HG03460 (cell line): Measurements from ENCODE around the gene GJD3.

Experiments used
- ATAC-seq: cut with Tn5 transposase; IDR thresholded peaks from one replicate; pipeline ENCODE4 v1.9.1; 2021; ENCODE audit not compliant: unreplicated experiment

The GJD3 gene

DNA sequence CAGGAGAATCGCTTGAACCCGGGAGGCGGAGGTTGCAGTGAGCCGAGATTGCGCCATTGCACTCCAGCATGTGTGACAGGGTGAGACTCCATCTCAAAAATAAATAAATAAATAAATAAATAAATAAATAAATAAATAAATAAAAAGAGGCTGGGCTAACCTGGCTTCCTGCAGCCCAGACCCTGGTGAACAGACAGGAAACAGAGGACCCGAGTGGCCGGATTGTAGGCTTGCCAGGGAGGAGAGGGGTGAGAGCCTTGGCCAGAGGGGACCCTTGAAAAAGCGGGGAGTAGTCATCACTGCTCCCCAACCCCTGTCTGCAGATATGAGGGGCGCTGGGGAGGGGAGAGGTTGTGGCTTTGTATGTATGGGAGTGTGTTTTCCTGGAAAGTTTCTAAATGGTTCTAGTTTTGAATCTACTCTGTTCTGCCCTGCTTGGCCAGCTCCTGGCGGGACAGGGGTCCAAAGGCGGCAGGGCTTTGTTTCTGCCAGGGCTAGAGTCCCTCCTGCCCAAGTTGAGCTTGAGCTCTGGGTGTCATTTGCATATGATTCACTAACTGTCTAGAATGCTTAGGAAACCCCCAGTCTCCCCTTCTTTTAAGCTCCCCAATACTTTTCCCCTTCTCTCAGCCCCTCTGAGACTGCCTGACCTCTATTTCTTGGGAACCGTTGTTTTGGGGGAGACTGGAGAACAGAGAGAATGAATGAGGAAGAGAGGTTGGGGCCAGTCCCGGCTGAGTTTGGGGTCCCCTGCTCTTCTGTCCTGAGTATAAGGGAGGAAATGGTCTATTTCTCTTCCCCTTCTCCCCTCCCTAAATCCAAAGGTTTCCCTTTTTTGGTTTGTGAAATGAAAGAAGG is 39.2 kb downstream of the GJD3 start:
- ATAC-seq, result no peak

DNA sequence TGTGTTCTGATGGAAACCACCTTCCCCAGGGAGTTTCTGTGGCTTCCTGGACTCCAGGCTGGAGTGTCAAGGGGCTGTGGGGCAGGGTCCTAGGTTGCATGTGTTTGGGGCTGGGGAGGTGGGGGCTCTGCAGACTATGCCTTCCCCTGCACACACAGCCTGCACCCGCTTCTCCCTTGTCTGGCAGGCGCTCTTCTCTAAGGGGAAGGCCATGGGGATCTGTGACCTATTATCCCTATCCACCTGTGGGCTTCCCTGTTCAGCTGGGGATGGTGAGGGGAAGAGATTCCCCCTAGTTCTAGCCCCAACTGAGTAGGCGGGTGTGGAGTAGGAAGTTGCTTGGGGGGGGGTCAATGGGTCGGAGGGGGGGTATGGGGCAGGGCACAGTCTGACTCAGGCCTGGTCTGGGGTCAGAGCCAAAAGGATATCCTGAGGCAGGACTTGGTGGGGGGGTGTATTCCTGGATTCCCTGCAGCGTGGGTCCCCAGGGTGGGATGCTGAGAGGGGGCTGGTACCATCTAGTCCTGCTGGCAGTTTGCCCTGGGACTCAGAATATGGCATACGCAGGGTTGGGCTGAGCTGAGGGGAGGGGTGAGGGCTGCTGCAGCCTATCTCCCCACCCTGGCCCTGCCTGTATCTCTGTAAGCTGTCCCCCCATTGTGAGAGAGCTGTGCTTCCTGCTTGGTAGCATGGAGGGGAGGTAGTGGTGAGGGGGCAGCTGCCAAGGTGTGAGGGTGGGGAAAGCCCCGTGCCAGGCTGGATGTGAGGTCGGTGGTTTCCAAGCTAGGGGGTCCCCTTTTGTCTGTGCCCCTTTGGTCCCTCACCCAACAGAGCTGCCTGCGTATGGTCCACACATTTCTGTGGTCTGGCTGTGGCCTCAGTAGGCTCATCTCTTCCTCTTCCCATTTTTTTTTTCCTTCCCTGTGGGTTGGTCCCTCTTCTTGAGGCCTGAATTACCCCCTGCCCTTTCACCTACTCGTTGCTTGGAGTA is 40.9 kb downstream of the GJD3 start:
- ATAC-seq, result no peak

DNA sequence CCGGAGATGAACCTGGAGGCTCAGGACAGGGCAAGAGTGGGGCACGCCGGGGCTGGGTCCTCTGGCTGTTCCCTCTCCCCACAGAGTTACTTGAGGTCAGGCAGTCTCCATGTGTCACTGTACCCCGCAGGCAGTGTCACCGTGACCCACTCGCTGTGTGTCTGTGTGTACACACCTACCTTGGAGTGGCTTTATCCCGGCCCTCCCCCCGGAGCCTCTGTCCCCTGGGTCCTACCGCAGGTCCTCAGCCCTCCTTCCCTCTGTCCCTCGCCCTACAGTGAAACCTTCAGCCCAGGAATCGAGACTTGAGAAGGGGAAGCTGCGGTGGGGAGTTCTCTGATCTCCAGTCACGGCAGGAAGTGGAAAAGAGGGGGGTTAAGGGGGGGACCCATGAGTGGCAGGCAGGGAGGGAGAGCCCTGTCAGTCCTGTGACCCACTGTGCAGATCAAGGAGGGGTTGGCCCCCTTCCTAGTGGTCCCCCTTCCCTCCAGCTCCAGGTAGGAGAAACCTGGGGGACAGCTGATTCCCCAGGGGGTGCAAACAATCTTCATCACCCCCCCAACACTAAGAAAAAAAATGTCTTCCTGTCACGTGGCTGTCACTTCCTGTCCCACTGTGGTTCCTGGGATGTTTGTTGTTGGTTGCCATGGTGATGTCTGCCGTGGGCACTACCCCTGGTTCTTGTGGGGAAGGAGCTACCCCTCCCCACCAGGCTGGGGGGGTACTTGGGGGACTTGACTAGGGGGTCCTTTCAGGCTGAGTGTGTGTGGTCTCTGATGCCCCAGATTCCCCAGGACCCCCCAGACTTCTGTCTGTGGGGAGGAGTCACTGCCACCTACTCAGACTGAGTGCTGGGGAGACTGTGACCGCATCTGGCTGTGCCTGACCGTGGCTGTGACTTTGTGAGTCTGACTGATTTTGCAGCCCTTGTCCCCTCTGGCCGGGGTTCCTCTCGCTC is 41.9 kb downstream of the GJD3 start:
- peak; percentile 32 for ATAC-seq

GRCh38 chr17:40321961-40322357 is 42.6 kb downstream of the GJD3 start:
- no peak for ATAC-seq

DNA sequence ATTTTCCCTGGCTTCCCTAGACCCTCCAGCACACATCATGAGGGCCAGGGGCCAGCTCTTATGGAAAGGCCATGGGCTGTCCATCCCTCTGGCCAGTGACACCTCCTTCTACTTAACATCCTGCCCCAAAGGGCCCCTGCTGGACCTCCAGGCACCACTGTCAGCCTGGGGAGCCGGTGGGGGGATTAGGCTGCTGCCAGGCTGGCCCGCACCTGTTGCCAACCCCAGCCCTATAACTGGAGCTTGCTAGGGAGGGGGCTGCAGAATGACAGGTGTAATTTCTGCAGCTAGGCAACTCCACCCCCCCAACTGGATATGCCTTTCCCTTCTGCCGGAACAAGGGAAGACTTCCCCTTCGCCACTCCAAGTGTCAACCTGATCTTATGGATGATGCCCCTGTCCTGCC is 43.0 kb downstream of the GJD3 start:
- ATAC-seq, result no peak

DNA sequence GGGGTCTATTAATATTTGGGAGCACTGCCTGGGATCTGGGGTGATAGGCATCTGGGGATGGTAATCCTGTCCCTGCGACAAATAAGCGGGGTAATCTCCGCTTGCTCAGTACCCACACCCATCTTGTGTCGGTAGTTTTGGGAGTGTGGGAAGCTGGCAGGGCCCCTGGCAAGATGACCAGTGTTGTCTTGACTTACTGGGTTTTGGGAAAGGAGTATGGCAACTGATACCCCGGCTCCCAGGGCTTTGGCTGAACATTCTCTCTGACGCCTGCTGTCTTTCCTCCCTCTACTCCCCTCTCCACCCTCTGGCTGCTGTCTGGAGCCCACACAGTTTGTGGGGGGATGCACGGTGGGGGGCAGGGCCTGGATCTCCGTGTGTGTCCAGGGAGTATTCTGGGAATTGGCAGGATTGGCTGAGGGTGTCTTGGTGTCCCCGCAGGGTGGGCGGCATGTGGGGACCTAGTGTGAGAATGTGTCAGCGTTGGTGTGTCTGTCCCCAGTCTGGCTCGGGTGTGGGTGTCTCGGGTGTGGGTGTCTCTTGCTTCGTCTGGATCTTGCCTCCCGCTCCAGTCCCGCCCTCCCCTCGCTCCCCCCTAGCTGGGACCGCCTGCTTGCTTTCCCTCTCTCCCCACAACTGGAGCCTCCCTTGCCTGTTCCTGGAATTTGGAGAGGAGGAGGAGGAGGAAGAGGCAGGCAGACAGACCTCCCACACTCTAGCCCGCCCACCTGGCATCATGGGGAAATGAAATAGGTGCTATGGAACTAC is 43.6 kb downstream of the GJD3 start:
- no peak for ATAC-seq

GRCh38 chr17:40319651-40320540 is 44.6 kb downstream of the GJD3 start:
- no peak for ATAC-seq

DNA sequence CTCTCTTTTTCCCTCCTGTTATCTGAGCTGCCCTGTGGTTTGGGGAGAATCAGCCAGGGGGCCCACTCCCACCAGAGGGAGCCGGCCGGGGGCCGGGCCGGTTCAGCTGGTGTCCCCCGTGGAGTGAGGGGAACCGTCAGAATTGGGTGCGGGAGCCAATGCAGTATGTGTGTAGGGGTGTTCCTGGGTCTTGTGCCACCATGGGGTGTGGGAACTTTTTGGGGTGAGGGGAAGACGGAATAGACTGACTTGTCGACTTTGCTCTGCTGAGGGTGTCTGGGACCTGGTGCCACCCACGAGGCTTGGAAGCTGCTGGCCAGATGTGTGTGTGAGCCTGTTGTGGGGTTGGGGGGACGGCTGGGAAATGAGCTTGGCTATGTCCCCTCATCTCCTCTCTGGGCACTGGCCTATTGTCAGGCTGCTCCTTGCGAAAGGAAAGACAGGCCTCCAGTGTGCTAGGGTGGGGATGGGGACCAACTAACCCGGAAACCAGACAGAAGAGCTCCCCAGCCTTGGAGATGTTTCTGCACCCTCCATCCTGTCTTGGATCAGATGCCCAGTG is 45.6 kb downstream of the GJD3 start:
- ATAC-seq, result no peak

DNA sequence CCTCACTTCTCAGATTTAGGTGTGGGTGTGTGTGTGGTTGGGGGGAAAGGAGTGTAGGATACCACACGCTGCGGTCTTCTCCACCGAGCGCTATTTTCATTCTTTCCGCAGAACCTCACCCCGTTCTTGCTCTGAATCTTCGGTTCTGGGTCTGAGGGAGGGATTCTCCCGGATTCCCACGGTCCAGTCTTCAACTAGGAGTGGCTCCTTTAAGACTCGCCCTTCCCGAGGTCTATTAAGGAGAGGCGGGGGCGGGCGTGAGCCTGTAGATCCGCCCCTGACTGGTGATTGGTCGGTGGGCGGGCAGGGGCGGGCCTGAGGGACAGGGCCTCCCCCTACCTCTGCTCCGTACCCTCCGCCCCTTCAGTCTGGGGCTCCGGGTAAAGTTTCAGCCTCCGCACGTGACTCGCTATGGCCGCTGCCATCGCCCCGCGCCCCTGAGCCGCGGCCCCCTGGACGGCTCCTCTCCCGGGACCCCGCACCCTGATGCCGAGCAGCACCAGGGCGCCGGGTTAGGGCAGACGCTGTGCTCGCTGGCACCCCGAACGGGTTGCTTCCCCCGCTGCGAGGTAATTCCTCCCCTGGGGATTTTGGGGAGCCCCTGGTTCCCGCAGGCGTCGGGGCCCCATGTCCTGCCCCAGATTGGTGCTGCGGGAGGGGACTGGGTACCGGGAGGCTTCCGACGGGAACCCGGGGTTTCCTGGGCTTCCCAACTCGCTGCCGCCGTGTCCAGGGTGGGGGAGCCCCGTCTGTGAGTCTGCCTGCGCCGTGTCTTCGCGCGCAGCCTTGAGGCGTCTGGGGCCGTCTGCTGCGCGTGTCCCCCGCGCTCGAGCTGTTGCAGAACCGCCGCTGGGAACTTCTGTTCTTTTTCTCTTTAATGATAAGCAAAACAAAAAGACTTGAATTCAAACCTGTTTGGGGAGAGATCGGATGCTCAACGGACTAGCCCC is 46.4 kb downstream of the GJD3 start:
- peak; percentile 54 for ATAC-seq

GRCh38 chr17:40317345-40317873 is 47.1 kb downstream of the GJD3 start:
- no peak for ATAC-seq

GRCh38 chr17:40316571-40317344 is 47.8 kb downstream of the GJD3 start:
- no peak for ATAC-seq

DNA sequence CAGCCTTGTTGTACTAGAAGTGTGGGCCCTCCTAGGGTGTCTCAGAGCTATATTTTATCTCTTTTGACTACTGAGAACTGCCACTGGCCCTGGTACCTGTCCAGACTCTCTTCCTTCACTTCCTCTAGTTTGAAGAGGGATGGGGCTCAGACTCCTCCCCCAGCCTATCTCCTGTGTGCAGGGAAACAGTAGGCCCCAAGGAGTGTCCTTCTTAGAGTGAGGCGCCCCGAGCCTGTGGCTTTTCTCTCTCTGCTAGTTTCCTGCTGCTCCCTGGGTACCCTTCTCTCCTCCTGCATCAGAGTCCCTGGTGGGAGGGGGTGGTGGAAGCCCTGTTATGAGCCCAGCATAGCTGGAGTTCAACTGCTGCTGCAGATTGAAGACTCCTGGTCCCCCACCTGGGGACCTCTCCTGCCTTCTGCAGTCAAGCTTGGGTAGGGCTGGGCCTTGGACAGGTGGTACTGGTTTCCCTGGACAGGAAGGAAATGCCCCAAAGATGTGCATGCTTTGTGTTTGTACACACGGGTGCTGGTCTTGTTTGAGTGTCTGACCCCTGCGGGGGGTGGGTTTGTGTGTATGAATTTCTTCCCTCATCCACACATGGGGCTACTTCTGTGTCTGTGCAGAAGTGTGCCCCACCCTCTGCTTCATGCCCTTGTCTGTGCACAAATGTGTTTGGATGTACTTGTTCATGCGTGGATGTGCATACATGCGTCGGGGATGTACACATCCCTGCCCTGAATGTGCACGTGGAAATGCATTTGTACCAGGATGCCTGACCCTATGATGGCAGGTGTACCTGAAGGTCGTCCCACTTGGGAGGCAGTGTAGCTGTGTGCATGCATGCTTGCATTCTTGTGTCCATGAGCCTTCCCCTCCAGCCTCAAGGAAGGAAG is 48.6 kb downstream of the GJD3 start:
- ATAC-seq, result no peak

DNA sequence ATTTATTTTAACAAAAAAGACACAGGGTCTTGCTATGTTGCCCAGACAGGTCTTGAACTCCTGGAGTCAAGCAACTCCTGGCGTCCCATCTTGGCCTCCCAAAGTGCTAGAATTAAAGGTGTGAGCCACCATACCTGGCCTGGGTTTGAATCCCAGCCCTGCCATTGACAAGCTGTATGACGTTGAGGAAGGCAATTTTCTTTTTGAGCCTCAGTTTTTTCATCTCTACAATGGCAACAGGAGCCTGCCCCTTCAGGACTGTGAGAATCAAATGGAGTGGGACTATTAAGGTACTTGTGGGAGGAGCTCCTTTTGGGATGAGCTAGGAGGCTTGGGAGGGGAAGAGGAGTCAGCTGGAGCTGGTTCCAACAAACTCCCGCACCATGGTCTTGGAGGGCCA is 49.3 kb downstream of the GJD3 start:
- no peak for ATAC-seq

DNA sequence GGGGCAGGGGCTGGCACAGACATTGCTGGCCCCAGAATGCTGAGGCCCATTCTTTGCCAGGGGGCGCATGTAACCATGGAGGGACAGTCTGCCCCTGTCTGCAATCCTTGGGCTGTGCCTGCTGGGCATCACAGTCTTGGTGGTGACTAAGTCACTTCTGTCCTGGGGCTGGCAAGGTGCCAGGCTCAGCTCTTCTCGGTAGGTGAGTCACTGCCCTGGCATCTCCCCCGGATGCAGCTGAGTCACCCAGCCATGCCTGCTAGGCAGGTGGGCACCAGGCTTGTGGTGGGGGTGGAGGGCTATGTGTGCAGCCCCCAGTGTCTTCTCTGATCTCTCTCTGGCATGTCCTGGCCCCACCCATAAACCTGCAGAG is 50.0 kb downstream of the GJD3 start:
- ATAC-seq, result no peak
